CD4-positive, alpha-beta T cell treated with Interleukin-12 subunit alpha and Interleukin-12 subunit beta, for 1 hour (primary cell): ENCODE data around the gene OAT.

Experiments used
- DNase-seq: peaks from one replicate; pipeline ENCODE4 v3.0.0-alpha.2; 2020

OAT gene

GRCh38 chr10:124418726-124419501 is at the start of gene OAT:
Gene OAT, minus strand, starts transcription at chr10:124418923. Its CDS starts 6,752 bp downstream, at chr10:124412171.
- peak; percentile 97 for DNase-seq

GRCh38 chr10:124467165-124467564 is 48.4 kb upstream of the OAT start:
- no peak for DNase-seq

DNA sequence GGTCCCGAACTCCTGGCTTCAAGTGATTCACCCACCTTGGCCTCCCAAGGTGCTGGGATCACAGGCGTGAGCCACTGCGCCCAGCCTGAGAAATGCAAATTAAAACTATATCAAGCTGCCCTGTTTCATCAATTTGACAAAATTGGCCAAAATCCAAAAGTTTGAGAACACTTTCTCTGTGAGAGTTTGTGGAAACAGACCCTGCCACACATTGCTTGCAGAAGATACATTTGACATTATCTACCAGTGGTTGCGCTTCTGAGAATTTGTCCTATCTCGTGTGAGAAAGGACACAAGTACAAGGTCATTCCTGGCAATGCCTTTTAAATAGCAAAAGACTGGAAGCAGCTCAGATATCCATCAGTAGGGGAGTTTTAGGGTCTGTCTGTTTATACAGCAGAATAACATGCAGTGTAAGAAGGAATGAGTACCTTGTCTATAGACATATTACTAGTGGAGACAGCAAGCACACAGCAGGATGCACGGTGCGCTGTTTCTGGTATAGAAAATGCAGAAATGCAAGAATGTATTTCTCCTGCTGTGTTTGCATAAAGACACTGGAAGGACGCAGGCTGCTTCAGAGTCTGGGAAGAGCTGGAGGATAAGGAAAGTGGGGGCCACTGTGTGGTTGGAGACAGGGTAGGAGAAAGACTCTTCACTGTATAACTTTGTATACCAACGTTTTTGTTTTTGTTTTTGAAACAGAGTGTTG is 47.2 kb upstream of the OAT start:
- DNase-seq = no peak

- DNase-seq = peak; percentile 16
These were observed 46.5 kb upstream of the OAT start for GRCh38 chr10:124465003-124465776.

DNA sequence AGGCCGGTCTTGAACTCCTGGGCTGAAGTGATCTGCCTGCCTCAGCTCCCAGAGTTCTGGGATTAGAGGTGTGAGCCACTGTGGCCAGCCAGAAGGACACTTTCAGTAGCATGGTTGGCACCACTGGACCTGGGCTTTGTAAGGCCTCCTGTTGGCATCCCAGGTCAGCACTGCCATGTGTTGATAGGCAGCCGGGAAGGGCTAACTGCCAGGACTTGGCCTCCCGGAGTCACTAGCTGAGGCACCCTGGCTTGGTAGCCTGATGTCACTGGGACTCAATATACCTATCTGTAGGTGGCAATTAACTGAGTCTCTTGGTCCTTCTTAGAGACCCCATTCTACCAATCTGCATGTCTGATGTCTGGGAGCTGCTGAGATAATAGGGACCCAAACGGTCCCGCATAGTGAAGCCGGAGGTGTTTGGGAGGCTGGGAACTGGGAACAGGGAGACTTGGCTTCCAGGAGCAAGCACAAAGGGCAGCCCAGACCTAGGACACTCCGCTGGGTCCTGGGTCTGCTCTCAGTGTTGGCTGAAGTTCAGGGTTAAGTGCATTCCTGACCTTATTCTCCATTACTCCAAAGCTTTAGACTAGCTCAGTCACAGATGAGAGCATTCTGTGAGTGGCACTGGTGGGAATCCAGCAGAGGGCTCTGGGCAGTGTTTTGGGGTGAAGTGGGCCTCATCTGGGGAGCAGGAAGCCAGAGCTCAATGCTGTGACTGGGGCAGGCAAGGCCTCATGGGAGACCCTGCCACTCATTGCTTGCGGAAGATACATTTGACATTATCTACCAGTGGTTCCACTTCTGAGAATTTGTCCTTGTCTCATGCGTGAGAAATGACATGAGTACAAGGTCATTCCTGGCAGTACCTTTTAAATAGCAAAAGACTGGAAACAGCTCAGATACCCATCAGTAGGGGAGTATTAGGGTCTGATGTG is 45.6 kb upstream of the OAT start:
- DNase-seq = no peak

DNA sequence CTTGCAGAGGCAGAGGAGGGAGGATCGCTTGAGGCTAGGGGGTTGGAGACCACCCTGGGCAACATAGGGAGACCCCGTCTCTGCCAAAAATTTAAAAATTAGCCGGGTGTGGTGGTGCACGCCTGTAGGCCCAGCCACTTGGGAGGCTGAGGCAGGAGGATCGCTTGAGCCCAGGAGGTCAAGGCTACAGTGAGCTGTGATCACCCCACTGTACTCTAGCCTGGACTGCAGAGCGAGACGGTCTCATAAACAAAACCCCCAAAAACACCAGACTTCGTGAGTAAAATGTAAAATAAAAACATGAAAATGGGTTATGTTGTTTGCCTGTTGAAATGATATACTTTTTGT is 43.6 kb upstream of the OAT start:
- no peak for DNase-seq

- DNase-seq = peak; percentile 88
These were observed 43.1 kb upstream of the OAT start, which contains the start of gene LHPP for GRCh38 chr10:124461642-124462347. Gene LHPP, plus strand, starts transcription at chr10:124461823. Its CDS starts 40 bp downstream, at chr10:124461863.

DNA sequence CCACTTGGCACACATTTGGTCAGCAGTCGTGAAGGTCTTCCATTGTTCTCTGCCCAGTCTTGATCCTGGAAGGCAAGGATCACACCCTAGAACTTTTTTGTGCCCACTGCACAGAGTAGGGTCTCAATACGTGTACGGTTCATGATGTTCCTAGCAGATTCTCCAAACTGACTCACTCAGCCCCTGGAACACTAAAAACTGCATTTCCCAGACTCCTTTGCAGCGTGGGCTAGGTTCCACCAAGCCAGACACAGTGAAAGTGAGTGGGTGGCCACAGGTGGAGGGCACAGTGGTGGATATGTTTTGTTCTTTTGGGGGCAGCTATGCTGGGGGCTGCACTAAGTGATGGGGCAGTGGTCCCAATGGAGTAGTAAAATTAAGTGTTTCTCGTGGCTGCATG is 41.4 kb upstream of the OAT start:
- DNase-seq = no peak

GRCh38 chr10:124459395-124459794 is 40.7 kb upstream of the OAT start:
- DNase-seq = no peak

- no peak for DNase-seq
These were observed 40.2 kb upstream of the OAT start for GRCh38 chr10:124458889-124459288.

- no peak for DNase-seq
These were observed 39.8 kb upstream of the OAT start for GRCh38 chr10:124458473-124458872.

GRCh38 chr10:124455441-124455840 is 36.7 kb upstream of the OAT start:
- DNase-seq = no peak

- no peak for DNase-seq
These were observed 35.4 kb upstream of the OAT start for GRCh38 chr10:124453960-124454610.

GRCh38 chr10:124451276-124451675 is 32.6 kb upstream of the OAT start:
- DNase-seq = no peak

- DNase-seq = no peak
These were observed 32.0 kb upstream of the OAT start for GRCh38 chr10:124450783-124451057.

DNA sequence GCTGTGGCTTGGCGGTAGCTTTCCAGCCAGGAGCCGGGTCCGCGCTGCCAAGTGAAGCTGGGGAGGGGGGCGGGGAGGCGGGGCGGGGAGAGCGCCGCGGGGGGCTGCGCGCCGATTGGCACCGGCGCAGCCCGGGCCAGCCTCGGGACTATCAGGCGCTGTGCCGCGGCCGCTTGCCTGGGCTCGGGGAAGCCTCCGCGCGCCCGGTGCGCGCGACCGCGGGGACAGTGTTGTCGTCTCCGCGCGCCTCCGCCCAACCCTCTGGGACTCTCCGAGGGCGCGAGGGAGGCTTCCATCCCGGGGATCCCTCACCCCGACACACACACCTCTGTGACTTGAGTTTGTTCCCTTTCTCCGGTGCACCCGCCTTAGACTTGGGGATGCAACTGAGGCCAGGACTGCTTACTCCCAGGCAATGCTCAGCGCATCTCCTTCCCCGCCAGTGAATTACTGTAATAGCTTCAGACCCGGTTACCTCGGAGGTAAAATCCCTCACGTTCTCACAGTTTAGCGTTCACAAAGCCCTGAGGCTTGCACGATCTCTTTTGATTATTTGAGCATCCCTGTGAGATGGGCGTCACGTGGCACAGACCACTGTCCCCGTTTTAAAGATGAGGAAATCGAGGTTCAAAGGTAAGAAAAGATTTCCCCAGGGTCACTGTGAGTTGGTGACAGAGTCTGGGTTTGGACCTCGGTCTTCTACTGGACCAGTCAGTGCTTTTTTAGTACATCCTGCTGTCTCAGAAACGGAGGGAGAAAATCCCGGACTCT is 31.5 kb upstream of the OAT start, which contains the start of gene NKX1-2:
NKX1-2 (minus strand) TSS at position 24 of the 771 bp plus-strand sequence. CDS start 92 bp downstream, outside the sequence.
- no peak for DNase-seq

- no peak for DNase-seq
These were observed 30.7 kb upstream of the OAT start for GRCh38 chr10:124449170-124450011.

- no peak for DNase-seq
These were observed 30.0 kb upstream of the OAT start for GRCh38 chr10:124448696-124449169.

DNA sequence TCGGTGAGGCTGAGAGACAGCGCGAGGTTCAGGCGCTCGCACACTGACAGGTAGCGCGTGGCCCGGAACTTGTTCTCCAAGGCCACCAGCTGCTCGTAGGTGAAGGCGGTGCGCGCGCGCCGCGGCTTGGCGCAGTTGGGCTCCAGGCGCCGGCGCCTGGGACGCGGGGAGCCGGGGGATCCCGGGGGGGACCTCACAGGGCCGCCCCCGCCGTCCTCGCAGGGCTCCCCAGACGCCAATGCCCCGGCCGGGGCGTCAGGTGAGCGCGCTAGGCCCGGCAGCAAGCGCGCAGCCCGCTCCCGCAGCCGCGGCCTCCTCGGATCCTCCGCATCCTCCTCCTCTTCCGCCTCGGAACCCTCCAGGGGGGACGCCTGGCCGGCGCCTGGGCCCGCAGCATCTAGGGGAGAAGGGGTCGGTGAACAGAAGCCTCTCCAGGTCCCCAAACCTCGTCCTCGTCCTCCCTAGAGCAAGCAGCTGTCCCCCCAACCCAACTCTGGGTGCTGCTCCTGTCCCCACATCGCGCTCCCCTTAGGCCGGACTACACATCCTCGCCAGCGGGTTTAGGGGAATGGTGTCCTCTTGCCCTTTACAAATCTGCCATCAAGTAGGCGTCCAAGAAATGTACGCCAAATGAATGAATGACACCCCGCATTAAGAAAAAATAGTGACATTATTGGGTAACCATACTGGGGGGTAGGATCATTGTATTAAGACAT is 29.2 kb upstream of the OAT start:
- no peak for DNase-seq
